ENCODE data around the gene HNF1B. TPM values are rescaled to one million over a fixed set of nuclear protein-coding genes. Genes with fewer than 3 reads are reported as not detected.

Gene HNF1B
- total and polyA plus RNA-seq, 10 of the 15 experiments (the other 5 are each of a cell fraction or from before 2014, with no cell fraction given), result 0.51 to 12.7 (median 1.9) TPM

DNA sequence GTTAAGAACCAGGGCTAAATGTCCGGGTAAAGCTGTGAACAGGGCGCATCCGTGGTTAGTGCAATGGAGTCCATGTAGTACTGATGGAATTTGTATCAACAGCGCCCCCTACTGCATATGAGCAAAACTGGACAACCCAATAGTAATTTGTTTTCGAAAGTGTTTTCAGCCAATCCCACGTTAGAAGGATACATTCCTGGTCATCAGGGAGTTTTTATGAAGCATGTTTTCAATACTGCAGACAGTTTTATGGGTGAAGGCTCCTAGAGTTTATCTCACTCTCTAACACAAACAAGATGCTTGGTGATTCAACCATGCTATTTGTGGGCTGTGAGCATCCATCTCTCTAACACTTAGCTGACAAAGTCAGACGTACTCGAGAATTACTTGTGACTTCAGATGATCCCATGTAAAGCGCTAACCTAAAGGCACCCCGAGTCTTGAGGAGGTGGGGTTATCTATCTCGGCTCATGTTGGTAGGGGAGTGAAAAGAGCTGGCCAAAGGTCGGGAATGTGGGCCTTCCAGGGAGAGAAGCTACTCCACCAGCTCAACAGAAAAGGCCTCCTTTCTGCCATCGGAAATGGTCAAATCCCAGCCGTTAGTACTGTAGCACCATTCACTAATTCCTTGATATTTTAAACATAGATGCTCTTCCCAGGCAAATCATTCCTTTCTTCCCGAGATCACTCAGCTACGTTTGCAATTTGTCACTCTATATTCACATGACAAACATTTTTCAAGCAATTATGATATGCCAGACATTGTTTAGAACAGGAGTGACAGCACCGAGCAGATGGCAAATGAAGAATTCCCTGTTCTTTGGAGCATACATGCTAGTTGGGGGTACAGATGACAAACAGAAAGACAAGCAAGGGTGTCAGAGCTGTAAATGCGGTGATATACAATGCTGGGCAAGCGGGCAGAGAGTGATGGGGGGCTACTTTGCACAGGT lies 46.9 kb upstream of the HNF1B start:
- peak; percentile 98 for ATAC-seq
- Histone ChIP-seq H3K4me3 (no peak overlapping the region), H2AFZ (ENCODE audit: control insufficient read depth, low read depth, low read length) (no peak overlapping the region), H3K79me2 (ENCODE audit: control insufficient read depth, insufficient read depth, low read length) (no peaks in the 10 kb centered on the region), H3K27ac (ENCODE audit: control insufficient read depth, insufficient read depth) (no peak overlapping the region), H3K9me3 (replicated peaks; ENCODE audit: control insufficient read depth, insufficient read depth, low read length) (no peaks in the 10 kb centered on the region), H3K9ac (ENCODE audit: control insufficient read depth, insufficient read depth, low read length) (no peak overlapping the region), H3K4me1 (ENCODE audit: control insufficient read depth, insufficient read depth, low read length) (no peaks in the 10 kb centered on the region), H3K36me3 (ENCODE audit: control insufficient read depth in 2 of 2, insufficient read depth in 2 of 2, low read length in 1 of 2) (no peaks in the 10 kb centered on the region), H4K20me1 (ENCODE audit: control insufficient read depth, insufficient read depth) (no peaks in the 10 kb centered on the region), H3K27me3 (replicated peaks in 1 of 2; ENCODE audit: control insufficient read depth in 2 of 2, insufficient read depth in 2 of 2, low read length in 1 of 2) (no peaks in the 10 kb centered on the region), H3K4me2 (ENCODE audit: control insufficient read depth, insufficient read depth) (no peak overlapping the region)
- FAIRE-seq, result no peak
- WGBS (ENCODE audit: insufficient coverage, insufficient replicate concordance, low lambda C conversion rate, missing lambda C conversion rate), result 29% methylated on average over 19 of the region's 19 CpGs
- ChIA-PET POLR2A (interaction anchor here (0.5 to 2.0 kb wide), 6 partner anchors 10 to 277 kb away, joined by 3 to 8 read pairs (median 3); partner anchors contain the start of gene HNF1B), CTCF (interaction anchor here (0.5 to 8.3 kb wide), 56 partner anchors 8 to 584 kb away, joined by 3 to 97 read pairs (median 5); partner anchors contain the start of genes DDX52, HNF1B and SYNRG), RAD21 (ENCODE audit: unreplicated experiment) (interaction anchor here (0.6 to 4.2 kb wide), 22 partner anchors 9 to 270 kb away, joined by 3 to 33 read pairs (median 4); partner anchors contain the start of gene HNF1B), SMC1A (ENCODE audit: uncharacterized antibody, unreplicated experiment) (interaction anchor here (0.7 to 5.7 kb wide), 50 partner anchors 8 to 562 kb away, joined by 3 to 41 read pairs (median 5); partner anchors contain the start of genes HNF1B and SYNRG)
- in situ Hi-C loops (cut with MboI) (loop anchor here (5.0 to 10.0 kb wide), 4 partner anchors 57 to 269 kb away; no protein-coding TSS in a partner anchor), intact Hi-C loops (cut with micrococcal nuclease; ENCODE audit: unreplicated experiment) (loop anchor here (1.0 to 5.0 kb wide), 3 partner anchors 90 to 184 kb away; partner anchors contain the start of gene SYNRG)
- no TSS peak for BruUV-seq (replicated peaks)
- DNase-seq (ENCODE audit: low read depth, low spot score), result no peak
- TF ChIP-seq NRF1 (conservative IDR thresholded peaks at IDR 0.05; ENCODE audit: low read depth, low read length) (no peak), LARP7 (IDR thresholded peaks at IDR 0.05) (no peak), RAD21 (IDR thresholded peaks at IDR 0.05; ENCODE audit: insufficient read depth, low read depth, low read length) (peak; percentile 94), BRCA1 (IDR thresholded peaks at IDR 0.05; ENCODE audit: low read depth, low read length) (no peak), YY1 (IDR thresholded peaks at IDR 0.05; ENCODE audit: low read depth, low read length) (peak; percentile 90), RB1 (IDR thresholded peaks at IDR 0.05; ENCODE audit: borderline replicate concordance) (peak; percentile 41; the same call in 1 of the 2 replicates), IKZF1 (conservative IDR thresholded peaks at IDR 0.05) (peak; percentile 39; the same call in 1 of the 2 replicates), GATAD2B (conservative IDR thresholded peaks at IDR 0.05; ENCODE audit: low read depth) (0 out of 2 replicates have a peak, but pooled peaks have one; percentile 23), JUNB (IDR thresholded peaks at IDR 0.05) (no peak), POLR2A (IDR thresholded peaks at IDR 0.05; ENCODE audit: low read depth, low read length) (no peak), EZH2 (IDR thresholded peaks at IDR 0.05; ENCODE audit: borderline replicate concordance, control insufficient read depth, low read depth, low read length) (no peak), NR2F1 (conservative IDR thresholded peaks at IDR 0.05) (no peak), FOXM1 (IDR thresholded peaks at IDR 0.05; ENCODE audit: low read depth, low read length) (0 out of 2 replicates have a peak, but pooled peaks have one; percentile 57), POU2F2 (IDR thresholded peaks at IDR 0.05; ENCODE audit: borderline replicate concordance, low read depth, low read length) (no peak)
- TF ChIP-seq, protein P1, sequence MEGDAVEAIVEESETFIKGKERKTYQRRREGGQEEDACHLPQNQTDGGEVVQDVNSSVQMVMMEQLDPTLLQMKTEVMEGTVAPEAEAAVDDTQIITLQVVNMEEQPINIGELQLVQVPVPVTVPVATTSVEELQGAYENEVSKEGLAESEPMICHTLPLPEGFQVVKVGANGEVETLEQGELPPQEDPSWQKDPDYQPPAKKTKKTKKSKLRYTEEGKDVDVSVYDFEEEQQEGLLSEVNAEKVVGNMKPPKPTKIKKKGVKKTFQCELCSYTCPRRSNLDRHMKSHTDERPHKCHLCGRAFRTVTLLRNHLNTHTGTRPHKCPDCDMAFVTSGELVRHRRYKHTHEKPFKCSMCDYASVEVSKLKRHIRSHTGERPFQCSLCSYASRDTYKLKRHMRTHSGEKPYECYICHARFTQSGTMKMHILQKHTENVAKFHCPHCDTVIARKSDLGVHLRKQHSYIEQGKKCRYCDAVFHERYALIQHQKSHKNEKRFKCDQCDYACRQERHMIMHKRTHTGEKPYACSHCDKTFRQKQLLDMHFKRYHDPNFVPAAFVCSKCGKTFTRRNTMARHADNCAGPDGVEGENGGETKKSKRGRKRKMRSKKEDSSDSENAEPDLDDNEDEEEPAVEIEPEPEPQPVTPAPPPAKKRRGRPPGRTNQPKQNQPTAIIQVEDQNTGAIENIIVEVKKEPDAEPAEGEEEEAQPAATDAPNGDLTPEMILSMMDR (IDR thresholded peaks at IDR 0.05 in 2 of 3, conservative IDR thresholded peaks at IDR 0.05 in 1 of 3; ENCODE audit: control insufficient read depth in 2 of 3, extremely low read depth in 1 of 3, insufficient read depth in 1 of 3, low read depth in 3 of 3, low read length in 3 of 3), result peak; percentile 67 to 86 (median 82)
- TF ChIP-seq, protein P2, sequence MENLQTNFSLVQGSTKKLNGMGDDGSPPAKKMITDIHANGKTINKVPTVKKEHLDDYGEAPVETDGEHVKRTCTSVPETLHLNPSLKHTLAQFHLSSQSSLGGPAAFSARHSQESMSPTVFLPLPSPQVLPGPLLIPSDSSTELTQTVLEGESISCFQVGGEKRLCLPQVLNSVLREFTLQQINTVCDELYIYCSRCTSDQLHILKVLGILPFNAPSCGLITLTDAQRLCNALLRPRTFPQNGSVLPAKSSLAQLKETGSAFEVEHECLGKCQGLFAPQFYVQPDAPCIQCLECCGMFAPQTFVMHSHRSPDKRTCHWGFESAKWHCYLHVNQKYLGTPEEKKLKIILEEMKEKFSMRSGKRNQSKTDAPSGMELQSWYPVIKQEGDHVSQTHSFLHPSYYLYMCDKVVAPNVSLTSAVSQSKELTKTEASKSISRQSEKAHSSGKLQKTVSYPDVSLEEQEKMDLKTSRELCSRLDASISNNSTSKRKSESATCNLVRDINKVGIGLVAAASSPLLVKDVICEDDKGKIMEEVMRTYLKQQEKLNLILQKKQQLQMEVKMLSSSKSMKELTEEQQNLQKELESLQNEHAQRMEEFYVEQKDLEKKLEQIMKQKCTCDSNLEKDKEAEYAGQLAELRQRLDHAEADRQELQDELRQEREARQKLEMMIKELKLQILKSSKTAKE (IDR thresholded peaks at IDR 0.05; ENCODE audit: low read depth, poor library complexity, severe bottlenecking), result peak; percentile 41
- TF ChIP-seq, protein P3, sequence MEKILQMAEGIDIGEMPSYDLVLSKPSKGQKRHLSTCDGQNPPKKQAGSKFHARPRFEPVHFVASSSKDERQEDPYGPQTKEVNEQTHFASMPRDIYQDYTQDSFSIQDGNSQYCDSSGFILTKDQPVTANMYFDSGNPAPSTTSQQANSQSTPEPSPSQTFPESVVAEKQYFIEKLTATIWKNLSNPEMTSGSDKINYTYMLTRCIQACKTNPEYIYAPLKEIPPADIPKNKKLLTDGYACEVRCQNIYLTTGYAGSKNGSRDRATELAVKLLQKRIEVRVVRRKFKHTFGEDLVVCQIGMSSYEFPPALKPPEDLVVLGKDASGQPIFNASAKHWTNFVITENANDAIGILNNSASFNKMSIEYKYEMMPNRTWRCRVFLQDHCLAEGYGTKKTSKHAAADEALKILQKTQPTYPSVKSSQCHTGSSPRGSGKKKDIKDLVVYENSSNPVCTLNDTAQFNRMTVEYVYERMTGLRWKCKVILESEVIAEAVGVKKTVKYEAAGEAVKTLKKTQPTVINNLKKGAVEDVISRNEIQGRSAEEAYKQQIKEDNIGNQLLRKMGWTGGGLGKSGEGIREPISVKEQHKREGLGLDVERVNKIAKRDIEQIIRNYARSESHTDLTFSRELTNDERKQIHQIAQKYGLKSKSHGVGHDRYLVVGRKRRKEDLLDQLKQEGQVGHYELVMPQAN (conservative IDR thresholded peaks at IDR 0.05), result no peak
